GM21529 (cell line): ENCODE data around the gene POMT1.

Experiments used
- ATAC-seq: cut with Tn5 transposase; IDR thresholded peaks from one replicate; pipeline ENCODE4 v1.9.1; 2021; ENCODE audit not compliant: unreplicated experiment

The POMT1 gene

DNA sequence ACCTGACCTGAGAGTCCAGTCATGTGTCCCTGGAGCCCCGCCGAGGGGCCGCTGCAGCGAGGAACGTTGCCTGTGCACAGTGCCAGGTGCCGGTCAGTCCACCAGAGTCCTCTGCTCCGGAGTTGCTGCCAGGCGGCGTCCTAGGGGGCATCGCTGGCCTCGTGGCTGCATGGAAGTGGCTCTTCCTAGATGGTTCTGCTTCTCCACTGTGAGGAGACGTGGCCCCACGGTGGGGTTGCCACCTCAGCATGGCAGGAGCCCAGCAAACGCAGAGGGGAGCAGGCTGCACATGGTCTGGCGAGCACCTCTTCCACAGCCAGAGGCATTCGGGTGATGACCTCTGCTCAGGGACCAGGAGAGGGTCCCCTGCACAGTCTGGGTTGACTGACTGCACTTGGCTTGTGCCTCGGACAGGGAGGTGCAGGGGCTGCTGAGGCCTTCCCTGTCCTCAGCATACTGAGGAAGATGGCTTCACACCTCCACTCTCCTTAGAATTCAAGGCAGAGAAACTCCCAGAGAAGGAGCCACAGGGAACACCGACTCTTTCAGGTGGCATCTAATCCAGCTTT lies 25.9 kb upstream of the POMT1 start:
- no peak for ATAC-seq

DNA sequence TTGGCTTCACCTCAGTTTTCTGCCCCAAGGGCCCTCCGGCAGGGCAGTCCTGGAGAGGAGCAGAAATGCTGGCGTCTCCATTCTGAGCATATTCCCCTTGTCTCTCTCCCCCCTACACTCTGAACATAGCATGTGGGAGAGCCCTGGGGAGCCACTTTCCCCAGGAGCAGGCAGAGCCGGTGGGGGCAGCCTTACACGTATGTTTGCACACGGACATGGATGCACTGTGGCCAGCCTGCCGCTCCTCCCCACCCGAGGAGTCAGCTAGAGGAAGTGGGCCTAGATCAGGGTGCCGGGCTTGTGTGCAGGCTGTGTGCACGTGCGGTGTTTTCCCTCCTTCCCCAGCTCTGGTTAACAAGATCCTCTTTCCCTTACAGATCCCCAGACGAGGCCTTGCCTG lies 25.4 kb upstream of the POMT1 start:
- no peak for ATAC-seq

DNA sequence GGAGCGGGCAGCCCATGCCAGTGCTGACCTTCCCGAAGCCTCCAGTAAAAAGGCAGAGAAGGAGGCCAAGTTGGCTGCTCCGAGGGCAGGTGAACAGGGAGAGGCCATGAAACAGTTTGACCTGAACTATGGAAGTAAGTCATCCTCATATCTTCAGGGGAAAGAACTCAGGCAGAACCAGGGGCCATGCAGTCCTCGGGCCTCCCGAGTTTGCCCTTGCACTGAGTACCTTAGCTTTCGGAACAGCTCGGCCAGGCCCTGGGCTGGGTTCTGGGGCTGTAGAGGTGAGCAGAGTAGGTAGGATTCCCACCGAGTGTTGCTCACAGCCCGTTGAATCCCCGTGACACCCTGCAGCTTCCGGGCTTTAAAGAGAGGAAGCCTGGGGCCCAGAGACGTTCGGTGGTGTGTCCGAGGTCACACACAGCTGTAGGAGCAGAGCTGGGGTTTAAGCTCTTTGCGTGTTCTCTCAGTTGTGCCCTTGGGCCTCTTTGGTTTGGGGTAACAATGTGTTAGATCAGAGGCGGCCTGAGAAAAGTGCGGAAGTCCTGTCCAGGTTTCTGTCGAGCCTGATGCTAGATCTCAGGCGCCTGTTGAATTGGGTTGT lies 24.8 kb upstream of the POMT1 start:
- ATAC-seq: no peak

DNA sequence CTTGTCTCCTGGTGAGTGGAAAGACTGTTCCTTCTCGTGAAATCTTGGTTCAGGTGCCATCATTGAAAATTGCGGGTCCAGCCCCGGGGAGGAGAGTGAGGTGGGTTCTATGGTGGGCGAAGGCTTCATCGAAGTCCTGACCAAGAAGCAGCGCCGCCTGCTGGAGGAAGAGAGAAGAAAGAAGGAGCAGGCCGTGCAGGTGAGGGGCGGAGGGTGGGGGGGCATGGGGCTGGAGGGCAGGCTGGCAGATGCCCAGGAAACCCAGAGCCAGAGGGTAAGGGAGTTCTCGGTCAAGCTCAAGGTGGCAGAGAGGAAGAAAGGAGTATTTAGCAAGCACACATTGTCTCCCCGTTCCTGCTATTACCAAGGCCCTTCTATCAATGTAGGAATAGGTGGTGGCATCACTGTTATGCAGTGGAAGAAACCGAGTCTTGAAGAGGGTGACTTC lies 24.3 kb upstream of the POMT1 start:
- no peak for ATAC-seq

DNA sequence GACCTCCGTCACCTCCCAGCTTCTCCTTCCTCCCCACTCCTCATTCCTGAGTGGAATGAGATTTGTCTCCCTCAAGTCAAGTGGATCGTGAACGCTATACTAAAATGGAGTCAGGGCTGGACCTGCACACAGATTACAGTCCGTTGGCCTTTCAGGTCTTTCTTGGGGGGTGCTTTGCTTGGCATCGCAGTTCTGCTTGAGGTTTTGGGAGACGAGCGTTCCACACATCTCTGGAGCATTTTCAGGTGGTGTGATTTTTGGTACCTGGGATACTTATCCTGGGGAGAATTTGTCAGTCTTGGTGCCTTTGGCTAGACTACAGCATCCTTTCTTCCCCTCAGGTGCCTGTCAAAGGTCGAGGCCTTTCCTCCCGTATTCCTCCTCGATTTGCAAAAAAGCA lies 23.8 kb upstream of the POMT1 start:
- no peak for ATAC-seq

DNA sequence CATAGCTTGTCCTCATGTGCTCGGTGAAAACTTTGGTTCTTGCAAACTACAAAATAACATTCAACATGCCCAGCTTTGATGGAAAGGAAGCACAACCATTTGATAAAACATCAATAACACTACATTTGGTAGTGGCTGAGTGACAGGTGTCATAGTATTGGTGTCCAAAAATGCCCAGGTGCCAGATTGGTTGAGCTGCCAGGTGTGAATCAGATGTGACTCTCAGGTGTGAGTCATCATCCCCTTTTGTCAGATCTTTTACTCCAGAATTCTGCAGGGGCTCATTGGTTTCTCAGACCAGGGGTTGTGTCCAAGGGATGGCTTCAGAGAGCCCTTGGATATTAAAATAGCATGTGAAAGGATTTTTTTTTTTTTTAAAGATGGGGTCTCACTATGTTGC lies 22.5 kb upstream of the POMT1 start:
- ATAC-seq: no peak

DNA sequence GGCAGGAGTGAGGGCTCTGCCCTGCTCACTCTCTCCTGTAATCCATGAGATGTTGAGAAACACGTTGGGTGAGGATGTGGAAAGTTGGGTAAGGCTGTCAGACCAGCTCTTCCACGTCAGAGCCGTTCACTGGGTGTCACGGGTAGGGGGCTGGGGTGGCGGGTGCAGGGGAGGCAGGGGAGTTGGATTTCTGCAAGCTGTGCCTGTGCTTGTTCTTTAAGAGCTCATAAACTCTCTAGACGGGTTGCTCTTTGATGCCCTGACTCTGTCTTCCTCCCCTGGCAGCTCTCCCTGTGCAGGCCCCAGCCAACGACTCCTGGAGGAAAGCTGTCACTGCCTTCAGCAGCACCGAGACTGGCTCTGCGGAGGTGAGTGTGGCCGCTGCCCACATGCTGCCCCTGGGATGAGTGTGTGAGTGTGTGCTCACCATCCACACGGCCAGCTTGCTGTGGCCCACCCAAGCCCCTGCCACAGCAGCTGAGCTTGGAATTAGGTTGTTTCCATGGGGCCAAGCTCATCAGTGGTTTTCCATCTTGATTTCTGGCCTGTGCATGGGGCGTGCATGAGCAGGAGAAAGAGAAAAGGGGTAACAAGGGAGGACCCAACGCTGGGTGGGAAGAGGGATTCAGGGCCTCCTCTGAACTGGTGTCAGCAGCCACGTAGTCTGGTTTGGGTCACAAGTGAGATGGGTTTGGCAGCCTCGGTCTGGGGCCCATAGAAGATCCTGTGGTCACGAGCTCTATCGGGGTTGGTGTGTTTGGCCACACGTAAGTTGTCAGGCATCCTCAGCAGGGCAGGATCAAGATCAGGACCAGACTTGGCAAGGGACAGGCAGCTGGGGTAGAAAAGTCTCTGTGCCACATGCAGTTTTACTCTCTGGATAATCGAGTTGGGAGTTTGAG lies 21.0 kb upstream of the POMT1 start:
- no peak for ATAC-seq

DNA sequence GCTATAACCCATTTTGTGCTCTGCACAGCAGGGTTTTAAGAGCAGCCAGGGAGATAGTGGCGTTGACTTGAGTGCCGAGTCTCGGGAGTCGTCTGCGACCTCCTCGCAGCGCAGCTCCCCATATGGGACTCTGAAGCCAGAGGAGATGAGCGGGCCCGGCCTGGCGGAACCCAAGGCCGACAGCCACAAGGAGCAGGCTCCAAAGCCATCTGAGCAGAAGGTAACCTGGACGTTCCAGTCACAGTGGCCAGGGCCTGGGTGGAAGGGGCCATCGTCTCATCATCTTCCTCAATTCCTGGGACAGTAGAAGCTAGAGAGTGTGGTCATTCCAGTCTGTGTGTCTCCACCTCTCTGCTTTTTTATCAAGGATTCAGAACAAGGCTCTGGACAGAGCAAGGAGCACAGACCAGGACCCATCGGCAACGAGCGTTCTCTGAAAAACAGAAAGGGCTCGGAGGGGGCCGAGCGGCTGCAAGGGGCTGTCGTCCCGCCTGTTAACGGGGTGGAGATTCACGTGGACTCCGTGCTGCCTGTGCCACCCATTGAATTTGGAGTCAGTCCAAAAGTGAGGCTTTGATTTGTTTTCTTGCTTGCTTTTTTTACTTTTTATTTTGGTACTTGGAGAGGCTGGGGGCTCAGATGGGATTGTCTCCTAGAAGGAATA lies 20.2 kb upstream of the POMT1 start:
- no peak for ATAC-seq

DNA sequence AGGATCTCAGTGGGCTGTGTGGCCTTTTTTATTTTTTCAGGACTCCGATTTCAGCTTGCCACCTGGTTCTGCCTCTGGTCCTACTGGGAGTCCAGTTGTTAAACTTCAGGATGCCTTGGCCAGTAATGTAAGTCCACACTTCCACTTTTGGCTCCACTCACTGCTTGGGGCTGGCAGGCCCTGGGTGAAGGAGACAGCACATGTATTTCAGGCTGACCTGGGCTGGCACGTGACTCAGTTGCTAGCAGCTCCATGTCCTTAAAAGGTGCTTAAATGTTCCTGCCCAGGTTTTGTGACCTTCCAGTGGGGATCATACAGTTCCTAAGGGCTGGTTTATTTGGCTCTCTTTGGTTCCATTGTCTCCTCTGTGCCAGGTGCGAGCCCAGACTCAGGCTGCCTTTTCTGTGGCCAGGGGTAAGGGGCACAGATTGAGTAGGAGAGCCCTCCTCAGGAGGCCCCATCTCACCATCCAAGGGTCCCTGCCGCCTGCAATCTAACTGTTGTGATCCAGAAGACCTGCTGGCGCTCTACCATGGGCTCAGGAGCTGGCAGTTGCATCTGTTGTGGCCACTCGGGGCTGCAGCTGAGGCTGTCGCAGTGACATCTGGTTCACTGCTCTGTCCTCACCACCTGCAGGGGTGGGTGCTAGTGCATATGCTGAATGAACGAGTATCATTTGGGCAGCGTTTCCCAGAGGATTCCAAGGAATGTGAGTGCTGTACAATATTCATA lies 19.2 kb upstream of the POMT1 start:
- ATAC-seq: no peak

DNA sequence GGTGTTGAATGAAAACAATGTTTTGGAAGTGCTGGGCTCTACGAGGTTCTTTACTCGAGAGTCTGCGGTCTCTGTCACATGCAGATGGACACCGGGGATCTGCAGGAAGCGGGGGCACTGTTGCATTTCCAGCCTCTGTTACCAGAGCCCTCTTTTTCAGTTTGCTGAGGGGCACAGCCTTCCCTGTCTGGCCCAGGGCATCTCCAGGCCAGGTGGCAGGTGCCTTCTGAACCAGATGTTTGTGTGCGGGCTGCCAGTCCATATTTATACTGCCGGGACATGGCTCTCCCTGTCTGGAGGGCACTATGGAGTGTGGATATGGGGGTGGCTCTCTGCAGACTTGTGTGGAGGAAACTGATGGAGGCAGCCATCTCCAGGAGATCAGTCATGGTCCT lies 18.7 kb upstream of the POMT1 start:
- no peak for ATAC-seq

DNA sequence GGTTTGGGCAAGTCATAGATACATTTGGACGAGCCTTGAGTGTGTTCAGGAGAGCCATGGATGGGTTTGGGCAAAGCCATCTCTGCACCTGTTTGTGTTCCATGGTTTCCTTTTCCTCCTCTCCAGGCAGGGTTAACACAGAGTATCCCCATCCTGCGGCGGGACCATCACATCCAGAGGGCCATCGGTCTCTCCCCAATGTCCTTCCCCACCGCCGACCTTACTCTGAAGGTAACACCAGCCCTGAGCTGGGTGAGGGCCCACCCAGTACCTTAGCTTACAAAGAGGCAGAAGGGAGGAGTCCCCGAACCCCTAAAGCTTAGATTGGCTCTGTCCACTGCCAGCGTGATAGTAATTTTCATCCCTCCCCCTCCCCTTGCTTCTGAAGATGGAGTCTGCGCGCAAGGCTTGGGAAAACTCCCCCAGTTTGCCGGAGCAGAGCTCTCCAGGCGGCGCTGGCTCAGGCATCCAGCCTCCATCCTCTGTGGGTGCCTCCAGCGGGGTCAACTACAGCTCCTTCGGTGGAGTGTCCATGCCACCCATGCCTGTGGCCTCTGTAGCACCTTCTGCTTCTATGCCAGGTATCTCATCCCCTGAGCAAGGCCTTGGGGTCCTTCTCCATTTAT lies 18.0 kb upstream of the POMT1 start:
- no peak for ATAC-seq

DNA sequence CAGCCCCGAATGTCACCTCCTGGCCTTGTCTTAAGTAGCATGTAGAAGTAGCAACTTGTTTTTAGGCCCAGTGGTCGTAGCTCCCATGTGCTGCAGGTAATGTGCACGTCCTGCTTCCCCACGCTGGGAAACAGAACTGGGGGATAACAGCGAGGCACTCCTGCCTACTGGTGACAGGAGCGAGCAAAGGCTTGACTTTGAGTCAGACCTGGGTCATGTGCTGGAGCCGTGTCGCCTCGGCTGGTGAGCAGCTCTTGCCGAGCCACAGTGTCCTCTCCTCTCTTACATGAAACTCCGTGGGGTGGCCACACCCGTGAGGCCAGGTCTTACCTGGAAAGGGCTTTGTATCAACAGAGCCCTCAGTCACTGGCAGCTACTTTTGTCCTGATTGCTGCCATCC lies 17.5 kb upstream of the POMT1 start:
- ATAC-seq: no peak

DNA sequence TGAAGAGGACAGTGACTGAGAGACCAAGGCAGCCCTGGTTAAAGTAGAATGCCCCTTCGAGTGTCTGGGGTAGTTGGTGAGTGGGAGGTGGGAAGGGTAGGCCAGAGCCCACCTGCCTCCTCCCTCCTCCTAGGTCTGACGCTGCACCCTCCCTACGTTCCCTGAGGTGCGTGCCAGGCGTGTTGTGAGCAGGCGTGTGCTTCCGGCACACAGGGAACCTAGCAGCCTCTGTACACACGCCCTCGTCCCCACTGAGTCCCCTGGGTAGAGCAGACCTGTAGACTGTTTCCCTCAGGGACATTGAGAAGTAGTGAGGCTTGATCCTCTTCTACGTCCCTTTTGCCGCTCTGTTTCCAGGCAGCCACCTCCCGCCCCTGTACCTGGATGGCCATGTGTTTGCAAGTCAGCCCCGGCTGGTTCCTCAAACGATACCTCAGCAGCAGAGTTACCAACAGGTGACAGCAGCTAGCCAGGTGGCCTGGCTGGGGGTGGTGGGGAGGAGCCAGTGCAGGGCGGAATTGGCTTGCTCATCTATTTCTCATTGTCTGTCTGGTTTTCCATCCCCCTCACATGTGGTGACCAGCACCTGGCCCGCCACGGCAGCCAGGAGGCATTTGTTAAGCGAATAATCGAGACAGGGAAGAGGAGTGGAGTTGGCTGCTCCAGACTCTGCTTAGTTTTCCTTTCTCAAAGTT lies 16.8 kb upstream of the POMT1 start:
- no peak for ATAC-seq

DNA sequence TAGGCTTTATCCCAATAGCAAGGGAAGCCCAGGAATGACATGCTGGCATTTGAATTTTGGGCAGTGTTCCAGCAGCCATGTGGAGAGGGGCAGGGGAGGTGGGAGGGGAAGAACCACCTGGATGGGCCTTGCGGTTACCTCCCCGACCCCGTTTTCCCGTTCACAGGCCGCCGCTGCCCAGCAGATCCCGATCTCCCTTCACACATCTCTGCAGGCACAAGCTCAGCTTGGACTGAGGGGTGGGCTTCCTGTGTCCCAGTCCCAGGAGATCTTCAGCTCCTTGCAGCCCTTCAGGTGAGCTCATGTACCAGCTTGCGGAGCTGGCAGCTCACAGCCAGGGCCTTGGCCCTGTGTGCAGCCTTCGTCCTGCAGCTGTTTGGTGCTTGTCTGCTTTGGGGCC lies 15.7 kb upstream of the POMT1 start:
- ATAC-seq: no peak

DNA sequence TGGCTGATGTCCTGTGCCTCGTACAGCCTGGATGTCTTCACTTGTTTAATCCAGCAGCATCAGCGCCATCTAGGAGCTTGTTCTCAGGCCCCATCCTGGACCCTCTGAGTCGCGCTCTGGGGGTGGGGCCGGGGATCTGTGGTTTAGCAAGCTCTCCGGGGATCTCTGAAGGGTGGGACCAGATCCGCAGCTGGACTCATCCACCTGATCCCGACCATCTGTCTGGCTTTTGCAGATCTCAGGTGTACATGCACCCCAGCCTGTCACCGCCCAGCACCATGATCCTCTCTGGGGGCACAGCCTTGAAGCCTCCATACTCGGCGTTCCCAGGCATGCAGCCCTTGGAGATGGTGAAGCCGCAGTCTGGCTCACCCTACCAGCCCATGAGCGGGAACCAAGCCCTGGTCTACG lies 15.1 kb upstream of the POMT1 start:
- no peak for ATAC-seq

DNA sequence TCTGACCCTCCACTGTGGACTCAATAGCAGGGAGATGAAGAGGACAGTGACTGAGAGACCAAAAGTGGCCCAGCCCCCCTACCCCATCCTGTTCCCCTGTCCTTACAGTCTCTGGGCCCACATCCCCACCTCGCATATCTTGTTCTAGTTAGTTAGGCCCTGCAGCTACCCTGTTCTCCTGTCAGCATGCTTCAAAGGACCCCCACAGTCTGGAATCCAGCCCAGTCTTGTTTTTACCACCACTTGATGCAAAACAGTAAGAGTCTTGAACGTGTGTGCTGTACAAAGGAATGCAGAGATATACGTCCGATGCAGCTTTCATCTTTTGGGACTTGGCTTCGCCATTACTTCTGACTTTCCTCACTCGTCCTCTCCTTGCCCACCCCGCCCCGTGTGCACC lies 12.2 kb upstream of the POMT1 start:
- ATAC-seq: no peak

DNA sequence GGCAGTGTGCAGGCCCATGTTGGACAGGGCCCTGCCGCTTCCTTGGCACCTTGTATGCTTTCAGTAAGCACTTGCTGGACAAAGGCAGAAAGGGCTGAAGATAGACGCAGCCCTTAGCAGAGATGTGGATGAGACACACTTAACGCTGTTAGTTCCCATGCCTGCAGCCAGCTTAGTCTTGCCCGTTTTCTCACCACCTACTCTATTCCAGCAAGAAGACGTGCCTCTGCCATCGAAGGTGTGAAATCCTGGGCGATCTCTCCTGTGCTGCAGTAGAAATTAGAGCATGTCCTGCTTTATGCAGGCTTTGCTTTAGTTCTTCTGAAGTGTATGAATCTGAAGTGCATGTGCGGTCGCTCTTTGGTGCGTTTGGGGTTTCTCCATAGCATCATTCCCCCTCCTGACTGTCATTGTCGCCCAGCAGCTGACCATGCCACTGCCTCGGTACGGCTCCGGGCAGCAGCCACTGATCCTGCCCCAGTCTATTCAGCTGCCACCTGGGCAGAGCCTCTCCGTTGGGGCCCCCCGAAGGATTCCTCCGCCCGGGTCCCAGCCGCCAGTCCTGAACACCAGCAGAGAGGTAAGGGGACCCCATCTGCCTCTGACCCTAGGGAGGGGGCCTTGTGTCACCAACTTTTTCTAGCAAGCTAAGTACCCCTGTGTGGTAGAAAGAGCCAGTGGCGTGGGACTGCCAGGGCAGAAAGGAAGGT lies 11.6 kb upstream of the POMT1 start:
- no peak for ATAC-seq

DNA sequence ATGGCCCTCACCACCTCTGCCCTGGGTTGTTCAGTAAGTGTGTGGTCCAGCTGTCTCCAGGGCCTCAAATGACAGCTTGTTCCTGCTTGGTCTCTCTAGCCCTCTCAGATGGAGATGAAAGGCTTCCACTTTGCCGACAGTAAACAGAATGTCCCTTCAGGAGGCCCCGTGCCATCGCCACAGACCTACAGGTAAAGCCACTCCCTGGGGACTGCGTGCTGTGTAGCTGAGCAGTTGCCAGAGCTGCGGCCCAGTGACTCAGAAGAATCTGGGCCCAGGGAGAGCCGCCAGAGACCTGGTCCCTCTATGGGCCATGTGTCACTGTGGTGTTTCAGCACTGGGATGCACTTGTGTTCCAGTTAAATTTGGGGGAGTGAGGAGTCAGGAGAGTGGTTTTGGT lies 10.6 kb upstream of the POMT1 start:
- ATAC-seq: no peak

DNA sequence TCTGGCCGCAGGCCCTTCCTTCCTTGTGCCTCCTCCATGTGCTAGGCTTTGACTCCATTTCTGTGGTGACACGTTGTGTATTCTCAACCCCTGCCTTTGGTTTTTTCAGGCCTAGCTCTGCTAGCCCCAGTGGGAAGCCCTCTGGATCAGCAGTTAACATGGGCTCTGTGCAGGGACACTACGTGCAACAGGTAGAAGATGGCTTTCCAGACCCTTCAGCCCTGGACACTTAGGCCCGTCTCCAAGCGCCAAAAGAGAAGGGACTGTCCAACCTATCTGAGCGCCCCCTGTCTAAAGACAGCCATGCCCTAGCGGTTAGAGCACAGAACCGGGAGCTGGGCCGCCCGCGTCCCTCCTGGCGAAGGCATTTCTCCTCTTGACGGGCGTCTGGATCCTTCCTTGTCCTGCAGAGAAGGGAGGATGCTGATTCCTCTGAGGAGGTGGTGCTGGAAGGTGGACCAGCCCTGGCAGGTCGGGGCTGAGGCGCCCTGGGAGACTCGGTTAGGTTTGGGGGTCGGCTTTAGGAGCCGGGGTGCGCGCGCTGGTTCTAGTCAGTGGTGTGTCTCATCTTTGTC lies 8.3 kb upstream of the POMT1 start:
- ATAC-seq: no peak
